EH (cell line): Measurements from ENCODE around the gene ADCK2.
"Not testable (repeated sequence)": the region's sequence is repeated elsewhere in the genome, so short reads cannot be mapped to it uniquely, and the experiment has no call there.

Experiments
- DNase-seq: peaks from one replicate; pipeline ENCODE4 v3.0.0-alpha.2; 2015; ENCODE audit warnings: low read depth

ADCK2 gene

GRCh38 chr7:140673063-140673773 is 473 bp downstream of the ADCK2 start:
- peak; percentile 24 for DNase-seq

- DNase-seq = no peak
Observed at GRCh38 chr7:140673774-140674155, 1.0 kb downstream of the ADCK2 start.

- no peak for DNase-seq
Observed at GRCh38 chr7:140674356-140674800, 1.6 kb downstream of the ADCK2 start.

GRCh38 chr7:140674899-140675701 is 2.4 kb downstream of the ADCK2 start:
- DNase-seq = peak; percentile 72

- DNase-seq = no peak
Observed at GRCh38 chr7:140675726-140676125, 3.0 kb downstream of the ADCK2 start.

GRCh38 chr7:140676306-140676705 is 3.6 kb downstream of the ADCK2 start:
- no peak for DNase-seq

GRCh38 chr7:140676956-140677355 is 4.2 kb downstream of the ADCK2 start:
- not testable (repeated sequence) for DNase-seq

GRCh38 chr7:140677496-140677895 is 4.8 kb downstream of the ADCK2 start:
- no peak for DNase-seq

GRCh38 chr7:140678081-140678815 is 5.5 kb downstream of the ADCK2 start:
- no peak for DNase-seq

- DNase-seq = no peak
Observed at GRCh38 chr7:140678816-140679130, 6.0 kb downstream of the ADCK2 start.

GRCh38 chr7:140679186-140679585 is 6.4 kb downstream of the ADCK2 start:
- DNase-seq = no peak

- no peak for DNase-seq
Observed at GRCh38 chr7:140680886-140681285, 8.1 kb downstream of the ADCK2 start.

GRCh38 chr7:140681766-140682165 is 9.0 kb downstream of the ADCK2 start:
- DNase-seq = no peak

GRCh38 chr7:140683657-140684056 is 10.9 kb downstream of the ADCK2 start:
- no peak for DNase-seq

GRCh38 chr7:140684066-140684950 is 11.6 kb downstream of the ADCK2 start:
- no peak for DNase-seq

GRCh38 chr7:140685407-140686087 is 12.8 kb downstream of the ADCK2 start:
- DNase-seq = no peak

GRCh38 chr7:140686921-140687320 is 14.2 kb downstream of the ADCK2 start:
- no peak for DNase-seq

- no peak for DNase-seq
Observed at GRCh38 chr7:140688341-140688740, 15.6 kb downstream of the ADCK2 start.

GRCh38 chr7:140689199-140690152 is 16.7 kb downstream of the ADCK2 start:
- no peak for DNase-seq
